ENCODE measurements around the gene TSPAN14.
A peak's percentile ranks its signal among the peaks of the same experiment; 100 is the strongest.
"Not testable (repeated sequence)": the region's sequence is repeated elsewhere in the genome, so short reads cannot be mapped to it uniquely, and the experiment has no call there.

Gene TSPAN14

DNA sequence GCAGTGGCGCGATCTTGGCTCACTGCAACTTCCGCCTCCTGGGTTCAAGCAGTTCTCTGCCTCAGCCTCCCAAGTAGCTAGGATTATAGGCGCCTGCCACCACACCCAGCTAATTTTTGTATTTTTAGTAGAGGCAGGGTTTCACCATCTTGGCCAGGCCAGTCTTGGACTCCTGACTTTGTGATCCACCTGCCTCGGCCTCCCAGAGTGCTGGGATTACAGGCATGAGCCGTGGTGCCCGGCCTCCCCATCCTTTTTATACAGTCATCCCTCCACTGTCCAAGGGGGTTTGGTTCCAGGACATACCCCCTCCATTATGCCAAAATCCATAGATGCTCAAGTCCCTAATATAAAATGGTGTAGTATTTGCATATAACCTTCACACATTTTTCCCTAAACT is 21.5 kb downstream of the TSPAN14 start:
- H3K4me3 Mint-ChIP-seq, H3K27me3 Mint-ChIP-seq, H3K9me3 Mint-ChIP-seq: not testable (repeated sequence)
- H3K27ac Mint-ChIP-seq: peak overlapping the region; percentile 72
- H3K36me3 Mint-ChIP-seq (ENCODE audit: low read depth): peaks cover 68% of the 10 kb centered on the region
- peak; percentile 18 for DNase-seq
- peaks cover 82% of the 10 kb centered on the region for H3K4me1 Mint-ChIP-seq (ENCODE audit: low read depth)

DNA sequence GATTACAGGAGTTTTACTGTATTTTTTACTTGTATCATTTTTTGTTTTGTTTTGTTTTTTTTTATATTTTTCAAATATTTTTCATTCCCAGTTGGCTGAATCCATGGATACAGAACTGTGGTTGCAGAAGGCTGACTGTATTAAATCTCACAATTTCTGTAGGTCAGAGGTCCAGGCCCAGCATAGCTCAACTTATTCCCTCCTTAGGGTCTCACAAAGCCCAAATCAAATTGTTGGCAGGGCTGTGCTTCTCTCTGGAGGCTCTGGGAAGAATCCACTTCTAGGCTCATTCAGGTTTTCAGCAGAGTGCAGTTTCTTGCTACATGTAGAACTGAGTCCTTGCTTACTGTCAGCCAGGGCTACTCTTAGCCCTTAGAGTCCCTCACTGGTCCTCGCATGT is 22.6 kb downstream of the TSPAN14 start:
- H3K4me1 Mint-ChIP-seq (ENCODE audit: low read depth): peaks cover 81% of the 10 kb centered on the region
- H3K36me3 Mint-ChIP-seq (ENCODE audit: low read depth): peaks cover 66% of the 10 kb centered on the region
- peak; percentile 23 for DNase-seq
- H3K9me3 Mint-ChIP-seq: no peaks in the 10 kb centered on the region
- no peak overlapping the region for H3K4me3 Mint-ChIP-seq
- H3K27ac Mint-ChIP-seq: peak overlapping the region; percentile 83
- H3K27me3 Mint-ChIP-seq: no peaks in the 10 kb centered on the region

GRCh38 chr10:80477813-80478212 is 23.7 kb downstream of the TSPAN14 start:
- no peaks in the 10 kb centered on the region for H3K9me3 Mint-ChIP-seq
- peaks cover 64% of the 10 kb centered on the region for H3K36me3 Mint-ChIP-seq (ENCODE audit: low read depth)
- peak overlapping the region; percentile 4 for H3K4me3 Mint-ChIP-seq
- peaks cover 75% of the 10 kb centered on the region for H3K4me1 Mint-ChIP-seq (ENCODE audit: low read depth)
- H3K27ac Mint-ChIP-seq: peak overlapping the region; percentile 83
- DNase-seq: peak; percentile 26
- H3K27me3 Mint-ChIP-seq: no peaks in the 10 kb centered on the region

DNA sequence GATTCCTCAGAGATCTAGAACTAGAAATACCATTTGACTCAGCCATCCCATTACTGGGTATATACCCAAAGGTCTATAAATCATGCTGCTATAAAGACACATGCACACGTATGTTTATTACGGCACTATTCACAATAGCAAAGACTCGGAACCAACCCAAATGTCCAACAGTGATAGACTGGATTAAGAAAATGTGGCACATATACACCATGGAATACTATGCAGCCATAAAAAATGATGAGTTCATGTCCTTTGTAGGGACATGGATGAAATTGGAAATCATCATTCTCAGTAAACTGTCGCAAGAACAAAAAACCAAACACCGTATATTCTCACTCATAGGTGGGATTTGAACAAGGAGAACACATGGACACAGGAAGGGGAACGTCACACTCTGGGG is 26.3 kb downstream of the TSPAN14 start:
- DNase-seq, H3K27me3 Mint-ChIP-seq, H3K9me3 Mint-ChIP-seq, H3K4me3 Mint-ChIP-seq: not testable (repeated sequence)
- H3K4me1 Mint-ChIP-seq (ENCODE audit: low read depth): peaks cover 75% of the 10 kb centered on the region
- H3K27ac Mint-ChIP-seq: peak overlapping the region; percentile 80
- peaks cover 57% of the 10 kb centered on the region for H3K36me3 Mint-ChIP-seq (ENCODE audit: low read depth)

- Mint-ChIP-seq H3K27ac (peak overlapping the region; percentile 68), H3K9me3 (no peaks in the 10 kb centered on the region), H3K4me1 (ENCODE audit: low read depth) (peaks cover 75% of the 10 kb centered on the region), H3K4me3 (no peak overlapping the region), H3K27me3 (no peaks in the 10 kb centered on the region), H3K36me3 (ENCODE audit: low read depth) (peaks cover 55% of the 10 kb centered on the region)
- peak; percentile 3 for DNase-seq
Observed at GRCh38 chr10:80480852-80481251, 26.7 kb downstream of the TSPAN14 start.

DNA sequence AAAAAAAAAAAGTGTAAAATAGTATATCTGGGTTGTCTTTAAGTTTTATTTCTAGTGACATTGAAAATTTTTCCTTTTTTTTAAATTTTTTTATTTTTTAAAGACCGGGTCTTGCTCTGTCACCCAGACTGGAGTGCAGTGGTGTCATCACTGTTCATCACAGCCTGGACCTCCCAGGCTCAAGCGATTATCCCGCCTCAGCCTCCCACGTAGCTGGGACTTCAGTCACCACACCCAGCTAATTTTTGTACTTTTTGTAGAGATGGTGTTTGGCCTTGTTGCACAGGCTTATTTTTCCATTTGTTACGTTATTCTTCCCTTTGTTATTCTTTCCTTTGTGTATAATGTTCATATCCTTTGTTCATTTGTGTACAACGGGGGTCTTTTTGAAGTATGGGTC is 30.1 kb downstream of the TSPAN14 start:
- Mint-ChIP-seq H3K27ac (peak overlapping the region; percentile 95), H3K4me1 (ENCODE audit: low read depth) (peaks cover 83% of the 10 kb centered on the region), H3K9me3 (no peaks in the 10 kb centered on the region), H3K4me3 (peak overlapping the region; percentile 8), H3K27me3 (no peaks in the 10 kb centered on the region), H3K36me3 (ENCODE audit: low read depth) (peaks cover 37% of the 10 kb centered on the region)
- DNase-seq: peak; percentile 28

DNA sequence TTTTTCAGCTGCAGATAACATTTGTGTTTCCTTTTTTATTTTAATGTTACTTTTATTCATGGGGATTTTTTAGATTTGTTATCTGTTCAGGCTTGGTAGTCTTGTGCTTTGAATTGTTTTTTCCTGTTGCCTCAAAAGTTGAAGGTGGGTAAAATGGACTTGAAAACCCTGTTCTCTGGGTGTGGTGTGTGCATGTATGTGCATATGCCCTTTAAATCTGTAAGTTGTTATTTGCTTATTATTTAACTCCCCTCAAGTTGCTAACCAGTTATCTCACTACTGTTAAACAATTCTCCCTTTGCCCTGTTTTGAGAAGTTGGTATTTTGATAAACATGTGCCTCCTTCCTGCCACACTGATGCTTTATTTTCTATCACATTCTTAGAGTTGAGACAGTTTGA is 30.6 kb downstream of the TSPAN14 start:
- no peaks in the 10 kb centered on the region for H3K27me3 Mint-ChIP-seq
- H3K9me3 Mint-ChIP-seq: no peaks in the 10 kb centered on the region
- H3K4me3 Mint-ChIP-seq: peak overlapping the region; percentile 57
- peaks cover 41% of the 10 kb centered on the region for H3K36me3 Mint-ChIP-seq (ENCODE audit: low read depth)
- peaks cover 87% of the 10 kb centered on the region for H3K4me1 Mint-ChIP-seq (ENCODE audit: low read depth)
- peak overlapping the region; percentile 95 for H3K27ac Mint-ChIP-seq
- DNase-seq: no peak

DNA sequence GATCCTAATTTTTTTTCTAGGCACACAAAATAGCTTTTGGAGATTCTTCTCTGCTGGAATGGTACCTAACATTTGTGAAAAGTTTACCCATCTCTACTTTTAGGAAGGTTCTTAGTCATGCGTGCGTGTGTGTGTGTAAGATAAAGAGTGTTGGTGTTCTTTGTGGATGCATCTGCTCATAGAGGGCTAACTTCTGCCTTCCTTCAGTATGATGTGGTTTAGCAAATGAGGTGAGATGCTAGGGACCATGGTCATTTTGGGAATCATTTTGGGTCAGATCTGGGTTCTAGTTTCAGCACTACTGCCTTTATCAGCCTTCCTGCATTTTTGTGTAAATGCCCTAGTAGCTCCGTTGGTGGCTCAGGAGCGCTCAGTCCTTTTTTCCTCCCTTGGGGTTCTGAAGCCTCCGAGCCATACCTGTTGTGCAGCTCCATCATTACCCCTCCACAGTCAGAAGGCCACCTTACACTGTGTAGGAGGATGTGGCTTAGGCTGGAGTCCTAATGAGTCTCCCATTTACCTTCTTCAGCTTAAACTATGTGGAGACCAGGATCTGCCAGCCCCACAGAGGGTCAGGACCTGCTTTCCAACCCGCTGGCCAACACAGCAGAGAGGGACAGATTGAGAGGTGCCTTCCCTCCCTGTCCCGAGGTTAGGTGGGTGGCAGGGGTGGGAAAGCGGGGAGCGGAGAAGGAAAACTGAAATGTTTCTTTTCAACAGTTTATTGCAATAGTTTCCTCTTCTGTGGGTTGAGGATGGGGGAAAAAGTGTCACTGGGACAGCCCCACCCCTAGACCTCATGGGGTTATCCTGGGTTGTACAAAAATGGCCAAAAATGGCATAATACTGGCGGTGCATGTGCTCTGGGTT is 31.2 kb downstream of the TSPAN14 start:
- Mint-ChIP-seq H3K9me3 (no peaks in the 10 kb centered on the region), H3K4me3 (peak overlapping the region; percentile 57), H3K27ac (peak overlapping the region; percentile 95), H3K36me3 (ENCODE audit: low read depth) (peaks cover 45% of the 10 kb centered on the region), H3K4me1 (ENCODE audit: low read depth) (peaks cover 91% of the 10 kb centered on the region), H3K27me3 (no peaks in the 10 kb centered on the region)
- peak; percentile 48 for DNase-seq

DNA sequence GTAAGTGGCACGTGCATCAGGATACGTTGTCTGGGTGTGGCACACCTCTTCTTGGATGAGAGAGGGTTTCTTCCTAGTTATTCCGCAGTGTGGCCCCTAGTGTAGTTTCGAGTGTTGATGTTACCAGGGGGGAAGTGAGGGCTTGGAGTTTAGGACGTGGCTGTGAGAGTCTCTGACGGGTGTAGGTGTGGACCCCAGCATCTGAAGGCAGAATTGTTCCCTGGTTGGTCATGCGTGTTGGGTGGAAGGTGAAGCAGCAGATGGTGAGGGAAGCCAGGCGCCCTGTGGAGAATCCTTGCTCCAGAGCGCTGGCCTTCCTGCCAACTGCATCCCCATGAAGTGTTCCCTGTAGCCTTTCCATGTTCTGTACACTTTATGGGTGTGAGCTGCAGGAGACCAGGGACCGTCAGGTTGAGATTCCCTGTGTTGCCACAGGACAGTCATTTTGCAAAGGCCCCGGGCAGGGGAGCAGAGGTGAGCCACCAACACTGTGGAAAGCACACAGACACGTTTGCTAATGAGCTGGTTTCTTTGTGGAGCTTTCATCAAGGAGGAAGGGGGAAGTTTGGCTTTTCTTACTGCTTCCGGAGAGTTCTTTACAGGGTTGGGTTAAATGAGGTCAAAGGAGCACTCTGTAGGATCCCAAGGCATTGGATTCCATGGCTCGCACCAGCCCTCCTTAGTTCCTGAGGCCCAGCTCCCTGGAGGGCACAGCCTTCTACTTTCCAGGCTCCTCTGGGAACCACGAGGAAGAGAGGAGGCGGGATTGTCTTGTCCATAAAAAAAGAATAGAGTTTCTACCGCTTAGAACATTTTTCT is 32.0 kb downstream of the TSPAN14 start:
- peak; percentile 57 for DNase-seq
- Mint-ChIP-seq H3K36me3 (ENCODE audit: low read depth) (peaks cover 46% of the 10 kb centered on the region), H3K9me3 (no peaks in the 10 kb centered on the region), H3K27ac (peak overlapping the region; percentile 95), H3K4me3 (peak overlapping the region; percentile 57), H3K27me3 (no peaks in the 10 kb centered on the region), H3K4me1 (ENCODE audit: low read depth) (peaks cover 92% of the 10 kb centered on the region)

GRCh38 chr10:80486785-80487420 is 32.8 kb downstream of the TSPAN14 start:
- Mint-ChIP-seq H3K4me1 (ENCODE audit: low read depth) (peaks cover 92% of the 10 kb centered on the region), H3K36me3 (ENCODE audit: low read depth) (peaks cover 48% of the 10 kb centered on the region), H3K4me3 (peak overlapping the region; percentile 57), H3K9me3 (no peaks in the 10 kb centered on the region), H3K27ac (peak overlapping the region; percentile 95), H3K27me3 (no peaks in the 10 kb centered on the region)
- DNase-seq: peak; percentile 30

GRCh38 chr10:80487421-80487785 is 33.3 kb downstream of the TSPAN14 start:
- peaks cover 51% of the 10 kb centered on the region for H3K36me3 Mint-ChIP-seq (ENCODE audit: low read depth)
- peak overlapping the region; percentile 57 for H3K4me3 Mint-ChIP-seq
- H3K4me1 Mint-ChIP-seq (ENCODE audit: low read depth): peaks cover 95% of the 10 kb centered on the region
- H3K9me3 Mint-ChIP-seq: no peaks in the 10 kb centered on the region
- no peak for DNase-seq
- peak overlapping the region; percentile 95 for H3K27ac Mint-ChIP-seq
- no peaks in the 10 kb centered on the region for H3K27me3 Mint-ChIP-seq

- no peaks in the 10 kb centered on the region for H3K27me3 Mint-ChIP-seq
- H3K4me1 Mint-ChIP-seq (ENCODE audit: low read depth): peaks cover 98% of the 10 kb centered on the region
- peak overlapping the region; percentile 57 for H3K4me3 Mint-ChIP-seq
- H3K9me3 Mint-ChIP-seq: no peaks in the 10 kb centered on the region
- peaks cover 57% of the 10 kb centered on the region for H3K36me3 Mint-ChIP-seq (ENCODE audit: low read depth)
- DNase-seq: peak; percentile 68
- peak overlapping the region; percentile 95 for H3K27ac Mint-ChIP-seq
Observed at GRCh38 chr10:80487791-80488538, 33.9 kb downstream of the TSPAN14 start.

DNA sequence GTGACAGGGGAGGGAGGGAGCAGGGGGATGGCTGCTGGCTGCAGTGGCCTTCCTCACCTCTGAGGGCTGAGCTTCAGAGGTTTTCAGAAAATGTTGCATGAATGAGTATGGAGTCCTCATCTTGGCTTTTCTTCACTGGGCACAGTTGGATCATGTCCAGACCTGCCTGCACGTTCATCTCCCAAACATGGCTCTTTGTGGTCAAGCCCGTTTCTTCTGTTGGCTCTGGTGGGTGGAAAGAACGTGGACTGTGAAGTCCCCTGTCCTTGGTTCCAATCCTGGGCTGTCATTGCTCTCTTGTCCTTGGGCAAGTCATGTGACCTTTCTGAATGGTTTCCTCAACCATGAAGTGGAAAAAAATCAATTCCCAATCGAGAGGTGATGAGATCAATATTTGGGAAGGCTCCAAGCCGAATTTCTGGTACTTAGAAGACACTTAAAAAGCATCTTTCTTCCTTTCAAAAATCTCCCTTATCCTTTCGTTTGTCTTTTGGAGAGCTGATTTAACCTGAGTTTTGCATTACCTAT is 34.5 kb downstream of the TSPAN14 start:
- Mint-ChIP-seq H3K4me3 (peak overlapping the region; percentile 57), H3K4me1 (ENCODE audit: low read depth) (peaks cover 98% of the 10 kb centered on the region), H3K27ac (peak overlapping the region; percentile 95), H3K36me3 (ENCODE audit: low read depth) (peaks cover 53% of the 10 kb centered on the region), H3K9me3 (no peaks in the 10 kb centered on the region), H3K27me3 (no peaks in the 10 kb centered on the region)
- DNase-seq: no peak
